CD14-positive monocyte (primary cell): ENCODE measurements around the gene CES3. TPM values are rescaled to one million over a fixed set of nuclear protein-coding genes. Genes with fewer than 3 reads are reported as not detected.

Source experiments
- DNase-seq, 3 donors: peaks; one replicate each; pipeline ENCODE4 v3.0.0-alpha.2; 2011 to 2022
- H2AFZ ChIP-seq: 2 replicates; pipeline ENCODE4 v1.6.0; 2012; ENCODE audit warnings: mild to moderate bottlenecking, low read depth, low read length, inconsistent platforms; ENCODE audit not compliant: insufficient read depth, poor library complexity, severe bottlenecking
- H3K27ac ChIP-seq, 2 donors: 1 replicate in 1 of 2; 2 replicates in 1 of 2; pipeline ENCODE4 v1.5.1; 2012 to 2013; ENCODE audit warnings: low read length in 2 of 2, control low read depth in 1 of 2, inconsistent platforms in 1 of 2, low read depth in 1 of 2, mild to moderate bottlenecking in 1 of 2
- H3K27me3 ChIP-seq, 2 donors: one replicate each; pipeline versions ENCODE4 v1.6.0 to v1.6.1; 2011 to 2013; ENCODE audit warnings: low read length in 2 of 2; ENCODE audit not compliant: control insufficient read depth in 2 of 2, insufficient read depth in 2 of 2
- H3K36me3 ChIP-seq, 2 donors: replicated peaks in 1 of 2; 1 replicate in 1 of 2; 2 replicates in 1 of 2; pipeline versions ENCODE4 v1.5.1 to v1.6.1; 2012 to 2013; ENCODE audit warnings: low read length in 2 of 2, control low read depth in 1 of 2, inconsistent platforms in 1 of 2, mild to moderate bottlenecking in 1 of 2; ENCODE audit not compliant: insufficient read depth in 2 of 2, control insufficient read depth in 1 of 2
- H3K4me1 ChIP-seq, 2 donors: 1 replicate in 1 of 2; 2 replicates in 1 of 2; pipeline versions ENCODE4 v1.5.1 to v1.6.1; 2012 to 2013; ENCODE audit warnings: low read length in 2 of 2, control low read depth in 1 of 2, inconsistent platforms in 1 of 2, mild to moderate bottlenecking in 1 of 2, moderate library complexity in 1 of 2; ENCODE audit not compliant: insufficient read depth in 2 of 2, control insufficient read depth in 1 of 2
- H3K4me2 ChIP-seq: replicated peaks from 2 replicates; pipeline ENCODE3; 2012; ENCODE audit warnings: low read length, moderate library complexity, mild to moderate bottlenecking; ENCODE audit not compliant: poor library complexity, severe bottlenecking; ENCODE audit errors: extremely low read depth
- H3K4me3 ChIP-seq, 3 experiments: fragments of 200-600 bp in 1 of 3; sonication (generic) in 1 of 3; replicated peaks in 1 of 3; 1 replicate in 2 of 3; 2 replicates in 1 of 3; pipeline ENCODE4 v1.5.1; 2011 to 2013; ENCODE audit warnings: low read length in 3 of 3, mild to moderate bottlenecking in 3 of 3, control low read depth in 2 of 3, low read depth in 2 of 3, inconsistent platforms in 1 of 3, moderate library complexity in 1 of 3
- H3K79me2 ChIP-seq: 2 replicates; pipeline ENCODE4 v1.6.0; 2012; ENCODE audit warnings: mild to moderate bottlenecking, control low read depth, inconsistent platforms, low read length, moderate library complexity; ENCODE audit not compliant: insufficient read depth
- H3K9ac ChIP-seq: 2 replicates; pipeline ENCODE4 v1.6.0; 2017; ENCODE audit warnings: low read length, mild to moderate bottlenecking; ENCODE audit not compliant: insufficient read depth, poor library complexity, severe bottlenecking
- H3K9me3 ChIP-seq, 2 donors: replicated peaks in 1 of 2; 1 replicate in 1 of 2; 2 replicates in 1 of 2; pipeline versions ENCODE4 v1.5.1 to v1.6.1; 2012 to 2013; ENCODE audit warnings: low read length in 2 of 2, control low read depth in 1 of 2; ENCODE audit not compliant: control insufficient read depth in 1 of 2, insufficient read depth in 1 of 2
- H4K20me1 ChIP-seq: 2 replicates; pipeline ENCODE4 v1.6.0; 2012; ENCODE audit warnings: mild to moderate bottlenecking, low read length, control low read depth, moderate library complexity; ENCODE audit not compliant: insufficient read depth
- H3K27ac Mint-ChIP-seq, 7 donors: one replicate each; pipeline ENCODE4 v1.8.0; 2020; ENCODE audit warnings: mild to moderate bottlenecking in 7 of 7, mixed read lengths in 7 of 7, moderate library complexity in 6 of 7, inconsistent platforms in 2 of 7
- H3K27me3 Mint-ChIP-seq, 3 donors: one replicate each; pipeline ENCODE4 v1.8.0; 2021 to 2022; ENCODE audit warnings: low read depth in 3 of 3, mild to moderate bottlenecking in 3 of 3, mixed read lengths in 3 of 3, moderate library complexity in 3 of 3, inconsistent platforms in 1 of 3
- H3K36me3 Mint-ChIP-seq, 2 donors: one replicate each; pipeline ENCODE4 v1.8.0; 2020; ENCODE audit warnings: mixed read lengths in 2 of 2, inconsistent platforms in 1 of 2, mild to moderate bottlenecking in 1 of 2
- H3K4me1 Mint-ChIP-seq: one replicate; pipeline ENCODE4 v1.8.0; 2020; ENCODE audit warnings: mild to moderate bottlenecking, mixed read lengths
- H3K4me3 Mint-ChIP-seq, 2 donors: one replicate each; pipeline ENCODE4 v1.8.0; 2020; ENCODE audit warnings: mild to moderate bottlenecking in 2 of 2, mixed read lengths in 2 of 2, moderate library complexity in 1 of 2
- H3K9me3 Mint-ChIP-seq, 7 donors: one replicate each; pipeline ENCODE4 v1.8.0; 2020 to 2022; ENCODE audit warnings: mixed read lengths in 7 of 7, mild to moderate bottlenecking in 6 of 7, moderate library complexity in 6 of 7, inconsistent platforms in 2 of 7
- CTCF ChIP-seq: fragments of 200-600 bp; IDR thresholded peaks from one replicate; pipeline ENCODE4 v1.8.0; 2022; ENCODE audit warnings: antibody characterized with exemption, mild to moderate bottlenecking
- WGBS: methylation state at CpG from one replicate; pipeline ENCODE4 v1.1.5; 2013; ENCODE audit warnings: missing lambda C conversion rate; ENCODE audit not compliant: insufficient coverage; 5-methylcytosine and 5-hydroxymethylcytosine counted together
- intact Hi-C, 2 donors: fragments of 100-400 bp; cut with micrococcal nuclease; formaldehyde crosslinking; loops; one replicate each; pipeline versions ENCODE4 v1.15.0 to v1.15.1; 2023
- polyA plus RNA-seq, 3 donors: library from polyadenylated mRNA; depleted of rRNA in 1 of 3; unstranded in 2 of 3; stranded (reverse) in 1 of 3; fragments of 300-500 nt in 2 of 3; fragments of >200 nt in 1 of 3; fragmentation: Illumina TruSeq in 2 of 3; gene quantifications; 1 replicate in 2 of 3; 2 replicates in 1 of 3; pipeline ENCODE4 v1.2.3, GENCODE V29; 2012 to 2021

CES3 gene
- polyA plus RNA-seq, 3 donors = 0.48 TPM; not detected in 2

DNA sequence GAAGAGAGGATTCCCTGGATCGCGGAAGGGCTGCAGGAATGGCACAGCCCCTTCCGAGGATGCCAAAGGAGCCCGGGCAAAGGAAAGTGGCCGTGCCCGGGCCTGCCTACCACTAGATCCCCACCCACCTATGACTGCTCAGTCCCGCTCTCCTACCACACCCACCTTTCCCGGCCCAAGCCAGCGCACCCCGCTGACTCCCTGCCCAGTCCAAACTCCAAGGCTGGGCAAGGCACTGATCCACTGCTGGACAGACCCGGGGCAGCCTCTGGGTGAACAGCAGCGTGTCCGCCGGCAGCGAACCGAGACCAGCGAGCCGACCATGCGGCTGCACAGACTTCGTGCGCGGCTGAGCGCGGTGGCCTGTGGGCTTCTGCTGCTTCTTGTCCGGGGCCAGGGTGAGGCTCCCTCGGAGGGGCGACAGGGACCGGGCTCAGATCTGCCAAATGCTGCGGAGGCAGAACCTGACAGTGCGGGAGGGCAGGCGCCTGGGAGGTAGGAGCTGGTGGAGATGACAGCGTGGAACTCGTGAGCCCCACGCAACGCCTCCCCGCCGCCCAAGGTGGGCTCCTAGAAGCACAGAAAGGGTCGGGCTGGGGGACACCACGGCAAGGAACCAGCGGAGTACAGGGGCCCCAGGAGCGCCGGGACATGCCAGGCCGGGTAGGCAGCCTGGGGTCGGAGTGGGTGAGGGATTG is 25.6 kb upstream of the CES3 start, which contains the start of gene CES2:
TSS of gene CES2 (plus strand) at position 203 of the 698 bp plus-strand sequence. CDS start at position 323, 120 bp downstream.
- Histone ChIP-seq H4K20me1 (peaks cover 60% of the 10 kb centered on the region), H3K27me3 (no peaks in the 10 kb centered on the region), H3K27ac (peak within 1 kb of the TSS; percentile 60 to 93), H3K9ac (peak within 1 kb of the TSS; percentile 89), H2AFZ (peak within 1 kb of the TSS; percentile 97), H3K36me3 (peaks cover 35 to 51% of the 10 kb centered on the region in 2 donors), H3K4me1 (peaks cover 24 to 38% of the 10 kb centered on the region in 2 donors), H3K4me3 (peak within 1 kb of the TSS; percentile 50 to 100 (median 74)), H3K4me2 (peak within 1 kb of the TSS; percentile 98), H3K9me3 (no peaks in the 10 kb centered on the region), H3K79me2 (peaks cover 55% of the 10 kb centered on the region)
- H3K4me3 Mint-ChIP-seq = peak within 1 kb of the TSS; percentile 96 to 97
- H3K9me3 Mint-ChIP-seq = peaks cover 0 to 2% (median 0%) of the 10 kb centered on the region in 7 donors
- WGBS = 62% methylated on average over 36 of the region's 44 CpGs
- H3K4me1 Mint-ChIP-seq = peaks cover 51% of the 10 kb centered on the region
- intact Hi-C loops = no loop called here
- H3K36me3 Mint-ChIP-seq = peaks cover 46 to 62% of the 10 kb centered on the region in 2 donors
- H3K27me3 Mint-ChIP-seq = peaks cover 0 to 2% (median 1%) of the 10 kb centered on the region in 3 donors
- no peak for DNase-seq
- no peak for TF ChIP-seq CTCF
- peak within 1 kb of the TSS; percentile 91 to 97 (median 94) for H3K27ac Mint-ChIP-seq

- Histone ChIP-seq H3K9ac (no peak overlapping the region), H3K36me3 (peaks cover 45 to 58% of the 10 kb centered on the region in 2 donors), H3K79me2 (peaks cover 55% of the 10 kb centered on the region), H3K4me1 (peaks cover 24 to 38% of the 10 kb centered on the region in 2 donors), H2AFZ (no peak overlapping the region), H3K9me3 (no peaks in the 10 kb centered on the region), H4K20me1 (peaks cover 67% of the 10 kb centered on the region), H3K27me3 (no peaks in the 10 kb centered on the region), H3K27ac (no peak overlapping the region), H3K4me2 (no peak overlapping the region), H3K4me3 (no peak overlapping the region)
- no peak for TF ChIP-seq CTCF
- intact Hi-C loops = no loop called here
- H3K27me3 Mint-ChIP-seq = peaks cover 0 to 2% (median 1%) of the 10 kb centered on the region in 3 donors
- no peak for DNase-seq
- H3K27ac Mint-ChIP-seq = peak overlapping the region in 3 of 7 donors; percentile 17 to 66 (median 62)
- peaks cover 0 to 2% (median 0%) of the 10 kb centered on the region in 7 donors for H3K9me3 Mint-ChIP-seq
- peaks cover 51% of the 10 kb centered on the region for H3K4me1 Mint-ChIP-seq
- no peak overlapping the region for H3K4me3 Mint-ChIP-seq
- WGBS = 92% methylated on average over 6 of the region's 6 CpGs
- H3K36me3 Mint-ChIP-seq = peaks cover 54 to 66% of the 10 kb centered on the region in 2 donors
Measured at GRCh38 chr16:66936462-66936861, 24.6 kb upstream of the CES3 start.
